NCI-H1105 (cell line): ENCODE results near the gene ITGA5.
A peak's percentile ranks its signal among the peaks of the same experiment; 100 is the strongest.

Experiments
- DNase-seq: peaks from one replicate; lab custom pipeline; 2025; lab: John Stamatoyannopoulos, UW

The ITGA5 gene

DNA sequence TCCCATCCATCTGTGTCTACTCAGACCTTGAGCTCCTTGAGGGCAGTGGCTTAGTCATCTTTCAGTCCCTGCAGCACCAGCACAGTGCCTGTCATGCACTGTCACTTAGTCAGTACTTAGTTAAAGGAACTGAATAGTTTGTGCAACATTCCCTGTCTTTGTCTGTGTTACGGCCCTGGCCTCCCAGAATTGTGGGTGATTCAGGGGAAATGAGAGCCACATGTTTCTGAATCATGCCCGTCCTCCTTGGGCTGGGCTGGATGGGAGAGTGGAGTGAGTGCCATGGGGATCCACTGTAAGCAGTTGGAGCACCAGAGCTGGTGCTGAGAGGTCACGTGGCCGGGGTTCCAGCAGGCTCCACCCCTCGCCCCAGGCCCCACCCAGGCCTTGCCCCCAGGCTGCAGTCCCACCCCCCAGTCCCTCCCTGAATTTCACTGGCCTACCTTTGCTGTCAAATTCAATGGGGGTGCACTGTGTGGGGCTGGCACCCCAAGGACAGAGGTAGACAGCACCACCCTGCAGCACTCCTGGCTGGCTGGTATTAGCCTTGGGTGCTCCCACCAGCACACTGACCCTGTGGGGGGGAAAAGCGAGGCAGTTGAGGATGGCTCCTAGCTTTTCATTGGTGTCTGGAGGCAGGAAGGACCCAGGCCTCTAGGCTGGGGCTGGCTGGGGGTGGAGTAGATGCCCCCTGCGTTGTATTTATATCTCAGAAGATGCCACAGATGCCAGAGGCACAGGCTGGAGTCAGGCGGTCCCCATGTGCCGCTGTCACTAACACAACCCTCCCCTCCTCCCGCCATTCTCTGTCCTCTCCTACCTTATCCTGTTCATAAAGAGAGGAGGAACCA, 7.5 kb downstream of the ITGA5 start:
- no peak for DNase-seq

DNA sequence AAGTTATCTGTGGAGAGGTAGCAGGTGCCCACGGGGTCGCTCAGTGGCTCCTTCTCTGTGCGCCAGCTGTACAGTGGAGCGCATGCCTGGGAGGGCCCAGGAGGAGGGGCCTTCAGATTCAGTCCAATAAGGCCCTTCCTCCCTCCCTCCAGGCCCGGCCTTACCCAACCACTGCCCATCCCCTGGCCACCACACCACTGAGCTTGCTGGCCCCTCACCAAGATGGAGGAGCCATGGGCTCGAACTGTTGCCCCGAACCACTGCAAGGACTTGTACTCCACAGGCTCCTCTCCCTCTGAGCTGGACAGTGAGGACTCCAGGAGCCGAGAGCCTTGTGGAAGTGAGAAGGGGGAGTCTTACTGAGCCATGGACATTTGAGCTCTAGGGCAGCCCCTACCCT, 9.8 kb downstream of the ITGA5 start:
- no peak for DNase-seq

DNA sequence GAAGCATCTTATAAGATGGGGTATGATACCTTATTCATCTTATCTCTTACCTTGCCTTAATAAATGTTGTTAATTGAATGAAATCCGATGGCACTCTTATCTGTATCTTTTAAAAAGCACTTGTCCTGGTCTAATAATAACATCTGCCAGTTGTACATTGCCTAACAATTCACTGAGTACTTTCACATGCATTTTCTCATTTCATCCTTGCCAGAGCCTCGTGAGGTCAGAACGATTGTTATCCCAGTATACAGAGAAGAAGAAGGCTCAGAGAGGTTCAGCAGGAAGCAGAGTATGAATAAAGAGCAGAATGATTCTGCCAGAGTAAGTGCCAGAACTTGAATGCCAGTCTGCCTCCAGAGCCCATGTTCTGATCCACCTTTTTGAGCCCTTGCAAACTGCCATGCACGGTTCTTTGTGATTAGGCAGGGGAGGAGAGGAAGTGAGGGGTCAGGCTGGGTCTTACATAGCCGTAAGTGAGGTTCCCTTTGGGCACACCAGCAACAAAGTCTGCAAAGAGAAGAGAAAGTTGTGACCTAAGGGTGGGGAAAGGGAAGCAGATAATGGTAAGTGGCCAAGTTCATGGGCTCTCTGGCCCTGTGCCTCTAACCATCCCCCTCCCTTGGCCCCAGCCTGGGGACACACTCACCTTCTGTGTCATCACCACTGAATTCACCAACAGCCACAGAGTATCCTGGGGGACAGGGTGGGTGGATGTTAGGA, 11.7 kb downstream of the ITGA5 start:
- no peak for DNase-seq

DNA sequence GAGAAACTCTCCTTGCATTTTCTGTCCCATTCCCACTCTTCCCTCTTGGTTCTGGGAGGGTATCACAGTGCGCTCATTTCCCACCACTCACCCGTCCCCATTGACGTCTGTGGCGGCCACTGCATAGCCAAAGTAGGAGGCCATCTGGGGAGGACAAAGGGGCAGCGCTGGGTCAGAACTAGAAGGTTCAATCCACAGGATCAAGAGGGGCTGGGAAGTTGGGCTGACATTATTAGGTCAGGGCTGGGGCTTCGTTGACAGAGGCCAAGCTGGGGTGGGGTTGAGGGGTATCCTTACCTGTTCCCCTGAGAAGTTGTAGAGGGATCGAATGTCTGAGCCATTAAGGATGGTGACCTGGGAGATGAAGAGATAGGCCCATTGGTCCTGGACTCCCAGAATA, 13.5 kb downstream of the ITGA5 start:
- no peak for DNase-seq

DNA sequence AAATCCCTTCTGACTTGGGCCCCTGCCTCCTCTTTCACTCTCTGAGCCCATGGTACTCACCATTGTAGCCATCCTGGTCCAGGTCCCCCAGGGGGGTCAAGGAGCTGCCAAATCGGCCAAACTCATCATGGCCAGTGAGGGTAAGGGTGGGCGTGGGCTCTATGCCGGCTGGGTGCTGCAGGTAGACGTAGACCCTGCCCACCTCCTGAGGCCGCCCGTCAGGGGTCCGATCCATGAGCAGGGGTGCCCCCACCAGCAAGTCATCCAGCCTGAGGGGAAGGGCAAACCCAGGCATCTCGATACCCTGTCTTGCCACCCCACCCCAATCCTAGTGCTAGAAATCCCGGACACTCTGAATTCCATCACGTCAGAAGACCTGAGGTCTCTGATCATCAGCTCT, 14.0 kb downstream of the ITGA5 start:
- no peak for DNase-seq

DNA sequence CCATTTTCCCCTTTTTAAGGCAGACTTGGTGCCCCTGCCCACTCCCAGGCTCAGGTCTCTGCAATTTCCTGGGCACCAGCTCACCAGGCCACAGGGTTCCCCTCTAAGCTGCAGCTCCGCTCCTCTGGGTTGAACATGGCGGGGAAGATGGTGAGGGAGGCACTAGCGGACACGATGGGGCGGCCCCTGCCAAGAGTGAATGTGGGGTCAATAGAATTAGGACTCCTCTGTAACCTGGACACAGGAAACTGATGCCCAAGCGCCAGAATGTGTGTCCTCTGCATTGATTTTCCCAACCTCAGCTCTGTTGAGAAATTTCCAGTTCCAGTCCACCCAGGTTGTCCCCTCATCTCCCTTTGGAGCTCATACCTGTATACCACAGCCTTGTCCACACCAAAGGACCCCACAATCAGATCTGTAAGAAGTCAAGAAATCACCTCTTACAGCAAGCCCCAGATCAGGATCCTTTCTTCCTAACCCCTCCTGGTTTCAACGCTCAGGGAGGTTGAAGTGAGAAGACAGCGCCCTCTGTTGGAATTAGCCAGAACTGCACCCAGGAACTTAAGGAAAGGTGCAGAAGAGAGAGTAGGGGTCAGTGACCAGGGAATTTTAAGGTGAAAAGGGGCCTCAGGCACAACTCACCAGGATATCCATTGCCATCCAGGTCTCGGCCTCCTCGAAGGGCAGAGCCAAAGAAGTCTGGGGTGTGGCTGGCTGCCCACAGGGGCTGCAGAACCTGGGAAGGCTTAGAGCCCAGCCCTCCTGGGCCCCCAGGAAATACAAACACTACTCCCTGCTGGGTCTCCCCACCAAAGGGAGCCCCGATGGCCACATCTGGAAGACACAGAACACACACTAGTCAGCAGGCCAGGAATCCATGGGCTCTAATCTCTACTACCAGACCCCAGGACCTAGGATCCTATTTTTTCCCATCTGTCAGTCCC, 14.7 kb downstream of the ITGA5 start:
- DNase-seq, result peak; percentile 31

DNA sequence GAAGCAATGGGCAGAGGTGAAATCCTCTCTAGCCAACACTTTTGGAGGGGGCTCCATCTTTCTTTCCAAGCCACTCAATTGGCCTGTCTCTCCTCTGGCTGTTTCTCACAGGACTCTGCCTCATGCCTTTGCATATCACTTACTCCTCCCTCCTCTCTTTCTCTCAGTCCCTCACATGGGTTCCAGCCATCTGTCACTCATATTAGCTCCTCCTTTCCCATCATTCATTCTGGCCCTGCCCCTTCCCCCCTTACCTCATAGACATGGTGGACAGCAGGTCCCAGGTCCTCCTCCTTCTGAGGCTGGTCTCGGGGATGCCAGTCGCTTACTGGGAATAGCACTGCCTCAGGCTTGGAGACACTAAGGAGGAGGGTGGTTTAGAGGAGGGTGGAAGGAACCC, 17.9 kb downstream of the ITGA5 start:
- DNase-seq, result no peak

DNA sequence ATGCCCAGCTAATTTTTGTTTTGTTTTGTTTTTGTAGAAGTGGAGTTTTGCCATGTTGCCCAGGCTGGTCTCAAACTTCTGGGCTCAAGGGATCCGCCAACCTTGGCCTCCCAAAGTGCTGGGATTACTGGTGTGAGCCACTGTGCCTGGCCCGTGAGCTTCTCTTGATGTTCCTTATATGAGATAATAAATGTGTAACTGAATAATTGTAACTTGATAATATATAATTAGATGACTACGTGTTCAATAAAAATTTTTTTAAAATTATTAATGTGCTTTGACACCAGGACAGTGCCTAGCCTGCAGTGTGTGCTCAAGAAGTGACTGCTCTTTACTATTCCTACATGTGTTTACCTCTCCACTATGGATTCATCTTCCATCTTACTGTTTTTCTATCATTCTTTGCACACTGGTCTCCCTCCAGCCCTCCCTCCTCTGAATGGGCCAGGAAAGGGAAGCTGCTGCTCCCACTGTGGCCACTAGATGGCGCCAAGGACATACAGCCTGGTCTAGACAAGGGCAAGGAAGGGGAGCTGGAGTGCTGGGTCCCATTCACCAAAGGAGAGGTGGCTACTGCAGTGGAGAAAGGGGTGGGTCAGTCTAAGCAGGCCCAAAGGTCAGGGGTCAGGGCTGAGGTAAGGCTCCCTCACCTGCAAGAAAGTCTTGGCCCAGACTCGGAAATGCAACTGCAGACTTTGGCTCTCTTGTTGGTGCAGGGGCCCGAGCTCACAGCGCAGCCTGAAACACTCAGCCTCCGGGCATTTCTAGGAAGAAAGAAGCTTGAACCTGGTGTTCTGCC, 19.9 kb downstream of the ITGA5 start:
- DNase-seq, result peak; percentile 24

DNA sequence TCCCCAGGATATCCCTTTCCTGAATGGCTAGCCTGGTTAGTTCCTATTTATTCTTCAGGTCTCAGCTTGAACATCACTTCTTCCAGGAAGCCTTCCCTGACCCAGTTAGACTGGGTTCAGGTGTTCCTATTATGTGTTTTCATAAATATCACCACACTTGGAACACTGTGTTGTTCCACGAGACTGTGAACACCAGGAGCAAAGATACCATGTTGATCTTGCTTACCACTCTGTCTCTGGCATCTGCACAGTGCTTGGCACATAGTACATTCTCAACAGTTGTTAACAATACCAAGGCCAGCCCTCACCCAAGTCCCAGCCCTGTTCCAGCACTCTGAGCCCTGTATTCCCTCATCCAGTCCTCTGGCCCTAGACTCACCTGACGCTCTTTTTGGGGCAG, 20.8 kb downstream of the ITGA5 start:
- DNase-seq, result no peak

DNA sequence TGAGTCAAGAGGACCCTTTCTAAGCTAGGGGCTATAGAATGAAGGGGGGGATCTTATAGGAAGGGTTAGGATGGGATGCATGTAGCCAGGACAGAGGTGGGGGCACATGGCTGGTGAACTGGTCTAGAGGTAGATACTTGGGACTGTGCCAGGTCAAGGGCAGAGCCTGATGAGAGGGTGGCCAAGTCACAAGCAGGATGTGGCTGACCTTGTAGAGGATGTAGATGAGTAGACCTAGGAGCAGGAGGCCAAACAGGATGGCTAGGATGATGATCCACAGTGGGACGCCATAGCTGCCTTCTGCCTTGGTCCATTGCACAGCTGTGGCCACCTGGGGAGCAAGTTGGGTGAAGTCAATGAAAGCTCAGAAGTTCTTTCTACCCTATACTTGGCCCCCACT, 21.9 kb downstream of the ITGA5 start:
- DNase-seq, result no peak

DNA sequence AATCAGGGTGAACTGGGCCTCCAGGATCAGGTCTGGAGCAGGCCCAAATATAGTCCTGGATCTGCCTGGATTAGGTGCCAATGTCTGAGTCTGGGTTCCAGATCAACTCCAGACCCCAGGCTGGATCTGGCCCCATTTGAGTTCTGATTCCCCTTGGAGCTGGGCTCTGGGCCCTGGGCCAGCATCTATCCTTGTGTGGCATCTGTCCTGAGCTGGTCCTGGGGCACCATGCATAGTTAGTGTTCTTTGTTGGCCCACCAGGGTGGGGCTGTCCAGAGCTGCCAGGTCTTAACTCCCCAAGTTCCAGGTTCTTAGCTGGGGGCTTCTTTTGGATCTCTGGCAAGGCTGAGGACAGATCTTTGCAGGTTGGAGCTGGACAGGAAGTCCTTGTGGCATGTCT, 23.5 kb downstream of the ITGA5 start:
- DNase-seq, result no peak

DNA sequence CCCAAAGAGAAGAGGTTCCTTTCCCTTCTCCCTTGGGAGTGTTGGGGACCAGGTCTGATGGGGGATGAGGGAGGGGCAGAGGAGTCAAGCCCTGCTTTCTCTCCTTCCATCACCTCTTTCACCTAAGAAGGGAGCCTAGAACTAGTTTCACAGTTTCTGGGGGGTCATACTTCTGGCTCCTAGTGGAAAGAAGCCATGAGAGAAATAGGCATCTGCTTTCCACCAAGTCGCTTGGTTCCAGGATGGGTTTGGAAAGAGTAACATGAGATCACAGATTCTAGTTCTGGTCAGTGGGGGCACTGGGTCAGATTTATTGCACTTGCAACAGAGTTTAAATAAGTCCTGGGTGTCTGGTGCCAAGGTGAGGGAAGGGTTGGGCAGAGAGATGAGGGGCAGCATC, 24.1 kb downstream of the ITGA5 start:
- DNase-seq, result no peak

DNA sequence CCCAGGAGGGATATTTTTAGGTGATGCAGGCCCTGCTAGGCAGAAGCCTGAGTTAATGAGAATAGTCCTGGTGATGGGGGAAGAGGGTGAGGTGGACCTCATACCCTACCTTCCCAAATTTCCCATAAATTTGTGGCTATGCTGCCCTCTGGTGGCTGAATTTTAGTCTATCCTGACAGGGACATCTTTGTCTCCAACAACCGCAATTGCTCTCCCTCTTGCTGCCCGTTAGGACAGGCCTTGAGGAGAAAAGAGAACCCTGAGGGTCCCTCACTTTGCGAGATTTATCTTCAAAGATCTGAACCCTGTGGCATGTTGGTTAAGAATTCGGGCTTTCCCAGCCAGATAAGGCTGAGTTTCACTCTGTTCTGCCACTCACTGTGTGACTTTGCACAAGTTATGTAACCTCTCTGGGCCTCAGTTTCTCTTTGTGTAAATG, 24.8 kb downstream of the ITGA5 start:
- DNase-seq, result peak; percentile 33

DNA sequence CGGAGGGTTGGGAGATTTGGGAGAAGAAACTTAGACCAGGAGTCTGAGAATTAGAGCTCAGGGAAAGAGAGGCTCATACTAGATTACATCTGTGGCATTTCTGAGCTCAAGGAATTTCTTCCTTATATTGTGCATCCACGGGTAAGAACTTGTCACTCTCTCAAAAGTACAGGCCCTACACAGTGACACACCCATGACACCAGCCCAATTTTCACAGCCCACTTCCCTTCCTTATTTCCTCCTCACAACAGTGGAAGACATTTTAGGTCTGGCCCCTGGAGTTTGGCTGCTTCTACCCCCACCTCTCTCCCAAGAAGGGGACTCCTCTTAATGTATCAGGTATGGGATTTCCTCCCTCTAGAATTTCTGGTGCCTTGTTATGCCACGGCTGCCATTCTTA, 25.3 kb downstream of the ITGA5 start:
- DNase-seq, result no peak

DNA sequence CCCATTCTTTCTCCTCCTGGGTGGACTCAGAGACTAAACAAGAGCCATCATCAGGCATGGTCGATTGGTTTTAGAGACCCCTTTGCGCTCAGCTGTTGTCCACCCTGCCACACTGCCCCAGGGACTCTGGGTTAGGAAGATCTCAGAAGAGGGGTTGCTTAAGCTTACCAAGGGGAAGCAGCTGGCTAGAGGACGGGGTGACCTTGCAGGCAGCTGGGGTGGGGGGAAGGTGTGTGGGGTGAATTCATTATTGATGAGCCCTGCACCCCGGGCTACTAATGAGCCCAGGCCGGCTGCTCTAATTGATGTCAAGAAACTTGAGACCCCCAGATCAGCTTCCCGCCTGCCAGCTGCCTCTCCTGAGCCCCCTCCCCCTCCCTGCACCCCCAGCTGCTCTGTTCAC, 25.9 kb downstream of the ITGA5 start:
- DNase-seq, result no peak

DNA sequence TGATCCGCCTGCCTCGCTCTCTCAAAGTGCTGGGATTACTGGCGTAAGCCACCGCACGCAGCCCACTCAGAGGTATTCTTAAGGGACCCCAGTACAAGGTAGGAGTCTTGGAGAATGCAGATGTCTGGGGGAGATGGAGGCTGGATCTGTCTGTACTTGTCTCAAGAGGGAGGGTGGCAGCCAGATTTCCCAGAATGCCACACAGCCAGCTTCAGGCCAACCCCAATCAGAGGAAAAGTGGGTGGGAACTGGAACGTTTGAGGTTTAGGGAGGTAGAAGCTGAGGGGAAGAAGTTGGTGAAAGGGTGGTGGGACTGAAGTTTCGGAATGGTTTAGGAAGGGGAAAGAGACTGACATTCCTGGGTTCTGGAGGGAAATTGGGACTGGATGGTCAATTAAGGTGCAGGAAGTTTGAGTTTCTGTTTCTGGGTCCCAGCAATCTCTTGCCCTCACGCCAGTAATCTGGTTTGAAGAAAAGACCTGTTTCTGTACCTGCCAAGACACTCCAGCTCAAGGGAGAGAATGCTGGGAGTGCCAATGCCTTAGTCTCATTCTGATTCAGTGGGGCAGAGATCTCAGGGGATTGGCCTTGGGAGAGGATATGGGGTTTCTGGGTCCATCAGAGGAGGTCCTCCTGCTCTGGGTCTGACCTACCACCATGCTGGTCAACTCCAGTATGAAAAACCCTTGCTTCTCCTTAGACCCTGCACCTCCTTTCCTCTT, 26.4 kb downstream of the ITGA5 start:
- DNase-seq, result no peak

DNA sequence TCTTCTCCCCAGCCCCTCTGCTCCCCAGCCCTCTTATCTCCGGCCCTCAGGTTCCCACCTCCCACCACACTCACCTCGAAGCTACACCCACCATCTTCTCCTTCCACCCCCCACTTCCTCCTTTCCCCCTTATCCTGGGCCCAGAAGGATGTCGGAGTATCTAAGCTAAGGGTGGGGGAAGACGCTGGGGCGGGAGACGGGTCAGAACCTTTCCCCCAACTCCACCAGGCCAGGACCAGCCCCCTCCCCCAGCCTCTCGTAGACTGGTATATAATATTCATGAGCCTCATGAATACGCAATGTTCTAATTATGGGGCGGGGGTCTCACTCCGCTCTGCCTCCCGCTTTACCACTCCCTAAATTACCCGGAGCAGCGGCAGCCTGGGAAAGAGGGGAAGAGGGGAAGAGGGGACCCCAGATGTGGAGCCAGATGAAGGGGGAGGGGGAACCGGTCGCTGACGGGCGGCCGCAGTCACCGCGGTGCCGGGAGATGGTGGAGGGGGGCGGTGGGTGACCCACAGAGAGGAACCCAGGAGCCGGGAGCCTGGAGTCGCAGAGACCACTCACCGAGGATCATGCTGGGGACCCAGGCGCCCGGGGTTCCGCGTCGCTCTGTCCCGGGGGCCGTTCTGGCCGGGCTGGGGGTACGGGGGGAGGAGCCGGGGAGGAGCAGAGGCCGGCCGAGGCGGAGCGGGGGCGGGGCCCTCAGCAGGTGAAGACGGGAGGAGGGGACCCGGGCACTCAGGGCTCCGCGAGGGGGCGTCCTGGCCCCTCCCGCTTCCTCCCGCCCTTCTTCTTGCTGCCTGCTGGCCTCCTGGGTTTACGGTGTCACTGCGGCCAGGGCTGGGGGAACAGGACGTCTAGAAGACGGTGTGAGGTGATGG, 28.2 kb downstream of the ITGA5 start:
- peak; percentile 24 for DNase-seq

DNA sequence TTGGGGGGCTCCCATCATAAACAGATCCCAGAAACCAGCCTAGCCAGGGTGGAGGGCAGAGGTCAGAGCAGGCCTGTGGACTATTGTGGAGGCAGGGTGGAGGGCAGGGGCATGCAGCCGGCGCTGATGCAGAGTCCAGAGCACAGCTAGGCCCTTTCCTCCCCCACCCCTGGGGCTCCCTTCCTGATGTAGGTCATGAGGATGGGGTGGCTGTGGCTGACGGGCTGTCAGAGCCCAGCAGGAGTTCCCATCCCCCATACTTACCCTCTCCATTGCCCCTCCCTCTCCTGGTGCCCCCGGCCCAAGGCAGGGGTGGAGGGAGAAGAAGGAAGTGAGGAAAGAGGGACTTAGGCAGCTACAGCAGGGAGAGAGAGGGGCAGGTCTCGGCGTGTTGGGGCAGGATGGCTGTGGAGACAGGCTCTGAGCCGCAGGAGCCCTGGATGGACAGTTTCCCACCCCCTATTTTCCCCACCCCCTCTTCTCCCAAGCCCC, 28.8 kb downstream of the ITGA5 start:
- peak; percentile 46 for DNase-seq

DNA sequence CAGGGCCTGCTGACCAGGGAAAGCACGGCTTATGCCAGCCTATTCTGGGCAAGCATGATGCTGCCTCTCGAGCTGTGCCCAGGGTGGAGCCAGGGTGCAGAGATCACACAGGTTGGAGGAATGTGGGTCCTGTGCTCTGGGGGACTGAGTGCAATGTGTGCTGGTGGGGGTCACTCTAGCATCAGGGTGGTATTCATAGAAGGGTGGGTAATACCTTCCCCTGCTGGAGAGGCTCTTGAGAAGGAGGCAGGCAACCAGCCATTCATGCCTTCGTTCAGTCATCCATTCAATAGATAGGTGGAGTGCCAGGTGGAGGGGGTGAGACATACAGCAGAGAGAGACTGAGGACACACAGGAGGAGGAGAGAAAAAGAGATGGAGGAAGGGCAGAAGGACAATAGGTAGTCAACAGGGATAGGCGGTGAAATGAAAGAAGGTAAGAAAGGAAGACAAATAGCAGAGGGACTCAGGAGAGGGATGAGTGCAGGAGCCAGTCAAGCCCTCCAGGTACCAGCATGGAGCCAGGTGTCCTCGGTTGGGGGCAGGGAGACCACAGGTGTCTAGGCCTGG, 29.4 kb downstream of the ITGA5 start:
- DNase-seq, result no peak
